H9 (cell line): ENCODE measurements around the gene GLRX3. TPM values are rescaled to one million over a fixed set of nuclear protein-coding genes. Genes with fewer than 3 reads are reported as not detected.

ENCODE experiments used
- DNase-seq: peaks from one replicate; pipeline ENCODE4 v3.0.0-alpha.2; 2017
- H2AFZ ChIP-seq: one replicate; pipeline ENCODE4 v1.6.1; 2013; ENCODE audit warnings: mild to moderate bottlenecking, low read length, control low read depth, moderate library complexity
- H2AK5ac ChIP-seq: 2 replicates; pipeline ENCODE4 v1.6.1; 2013; ENCODE audit warnings: low read length, control low read depth, mixed read lengths; ENCODE audit not compliant: insufficient read length
- H2BK120ac ChIP-seq: one replicate; pipeline ENCODE4 v1.6.1; 2013; ENCODE audit warnings: low read depth, mild to moderate bottlenecking, low read length, control low read depth, inconsistent platforms; ENCODE audit not compliant: poor library complexity, severe bottlenecking
- H2BK12ac ChIP-seq: 2 replicates; pipeline ENCODE4 v1.6.1; 2013; ENCODE audit warnings: low read length, control low read depth, mixed read lengths, low read depth; ENCODE audit not compliant: insufficient read length
- H2BK15ac ChIP-seq: 2 replicates; pipeline ENCODE4 v1.6.1; 2013; ENCODE audit warnings: low read depth, low read length, control low read depth
- H2BK20ac ChIP-seq: one replicate; pipeline ENCODE4 v1.6.1; 2013; ENCODE audit warnings: low read depth, mild to moderate bottlenecking, low read length, control low read depth, inconsistent platforms; ENCODE audit not compliant: poor library complexity, severe bottlenecking
- H2BK5ac ChIP-seq: 2 replicates; pipeline ENCODE4 v1.6.1; 2013; ENCODE audit warnings: low read length, control low read depth, mixed read lengths; ENCODE audit not compliant: insufficient read length
- H3K14ac ChIP-seq: 2 replicates; pipeline ENCODE4 v1.6.1; 2013; ENCODE audit warnings: low read length, control low read depth; ENCODE audit not compliant: insufficient read depth
- H3K18ac ChIP-seq: 2 replicates; pipeline ENCODE4 v1.6.1; 2013; ENCODE audit warnings: low read depth, mild to moderate bottlenecking, mixed read lengths, low read length, control low read depth; ENCODE audit not compliant: insufficient read length
- H3K23ac ChIP-seq: 2 replicates; pipeline ENCODE4 v1.6.1; 2013; ENCODE audit warnings: low read length, control low read depth, mixed read lengths, low read depth; ENCODE audit not compliant: insufficient read length
- H3K23me2 ChIP-seq: 2 replicates; pipeline ENCODE4 v1.6.1; 2013; ENCODE audit warnings: low read depth, mild to moderate bottlenecking, mixed read lengths, low read length, control low read depth; ENCODE audit not compliant: insufficient read length, poor library complexity, severe bottlenecking
- H3K27ac ChIP-seq: 2 replicates; pipeline ENCODE4 v1.5.1; 2013; ENCODE audit warnings: low read length, control low read depth, mixed read lengths, low read depth; ENCODE audit not compliant: insufficient read length
- H3K27me3 ChIP-seq: 2 replicates; pipeline ENCODE4 v1.6.1; 2013; ENCODE audit warnings: low read length, control low read depth, inconsistent platforms; ENCODE audit not compliant: insufficient read depth
- H3K4ac ChIP-seq: 2 replicates; pipeline ENCODE4 v1.6.1; 2013; ENCODE audit warnings: low read depth, mild to moderate bottlenecking, control low read depth, inconsistent platforms, low read length, moderate library complexity
- H3K4me1 ChIP-seq: 2 replicates; pipeline ENCODE4 v1.6.1; 2013; ENCODE audit warnings: low read length, control low read depth, inconsistent platforms; ENCODE audit not compliant: insufficient read depth
- H3K4me2 ChIP-seq: 2 replicates; pipeline ENCODE4 v1.6.1; 2013; ENCODE audit warnings: low read length, control low read depth, mixed read lengths; ENCODE audit not compliant: insufficient read length, insufficient read depth
- H3K56ac ChIP-seq: 2 replicates; pipeline ENCODE4 v1.6.1; 2013; ENCODE audit warnings: low read depth, mild to moderate bottlenecking, mixed read lengths, low read length, control low read depth; ENCODE audit not compliant: insufficient read length
- H3K79me1 ChIP-seq: 2 replicates; pipeline ENCODE4 v1.6.1; 2013; ENCODE audit warnings: low read depth, mild to moderate bottlenecking, moderate library complexity, low read length, control low read depth, inconsistent platforms; ENCODE audit not compliant: insufficient read depth, poor library complexity, severe bottlenecking
- H3K79me2 ChIP-seq: 2 replicates; pipeline ENCODE4 v1.6.1; 2013; ENCODE audit warnings: low read length, control low read depth, inconsistent platforms; ENCODE audit not compliant: insufficient read depth
- H3K9ac ChIP-seq: 2 replicates; pipeline ENCODE4 v1.6.1; 2013; ENCODE audit warnings: low read length, control low read depth, mixed read lengths; ENCODE audit not compliant: insufficient read length; ENCODE audit errors: extremely low read depth
- H3K9me3 ChIP-seq: one replicate; pipeline ENCODE4 v1.6.1; 2013; ENCODE audit warnings: low read depth, low read length, inconsistent platforms; ENCODE audit not compliant: control insufficient read depth
- H3T11ph ChIP-seq: one replicate; pipeline ENCODE4 v1.6.1; 2013; ENCODE audit warnings: mild to moderate bottlenecking, low read length, control low read depth, inconsistent platforms
- H4K20me1 ChIP-seq: one replicate; pipeline ENCODE4 v1.6.1; 2013; ENCODE audit not compliant: control insufficient read depth, insufficient read length, insufficient read depth
- H4K5ac ChIP-seq: 2 replicates; pipeline ENCODE4 v1.6.1; 2013; ENCODE audit warnings: low read depth, mild to moderate bottlenecking, mixed read lengths, low read length, control low read depth; ENCODE audit not compliant: insufficient read length
- H4K8ac ChIP-seq: replicated peaks from 2 replicates; pipeline ENCODE4 v1.6.1; 2013; ENCODE audit warnings: low read length, control low read depth, mixed read lengths, low read depth; ENCODE audit not compliant: insufficient read length
- H4K91ac ChIP-seq: 2 replicates; pipeline ENCODE4 v1.6.1; 2013; ENCODE audit warnings: low read depth, mild to moderate bottlenecking, moderate library complexity, mixed read lengths, low read length, control low read depth; ENCODE audit not compliant: insufficient read length
- H3K27ac Mint-ChIP-seq, 3 experiments: 2 replicates in 2 of 3; 3 replicates in 1 of 3; pipeline ENCODE4 v1.8.0; 2020 to 2021; ENCODE audit warnings: mixed read lengths in 3 of 3, mild to moderate bottlenecking in 1 of 3, moderate library complexity in 1 of 3
- H3K27me3 Mint-ChIP-seq: 2 replicates; pipeline ENCODE4 v1.8.0; 2021; ENCODE audit warnings: low read depth, mild to moderate bottlenecking, moderate library complexity, mixed read lengths
- H3K36me3 Mint-ChIP-seq, 3 experiments: 2 replicates in 2 of 3; 3 replicates in 1 of 3; pipeline ENCODE4 v1.8.0; 2020 to 2021; ENCODE audit warnings: low read depth in 3 of 3, mixed read lengths in 3 of 3; ENCODE audit not compliant: insufficient read depth in 1 of 3
- H3K4me1 Mint-ChIP-seq, 2 experiments: 2 replicates each; pipeline ENCODE4 v1.8.0; 2020; ENCODE audit warnings: mixed read lengths in 2 of 2
- H3K4me3 Mint-ChIP-seq, 2 experiments: 2 replicates in 1 of 2; 3 replicates in 1 of 2; pipeline ENCODE4 v1.8.0; 2020 to 2021; ENCODE audit warnings: mild to moderate bottlenecking in 2 of 2, mixed read lengths in 2 of 2, moderate library complexity in 1 of 2
- H3K9me3 Mint-ChIP-seq, 2 experiments: 2 replicates in 1 of 2; 3 replicates in 1 of 2; pipeline ENCODE4 v1.8.0; 2020; ENCODE audit warnings: mild to moderate bottlenecking in 2 of 2, mixed read lengths in 2 of 2, moderate library complexity in 1 of 2
- CTCF ChIP-seq: fragments of 200-600 bp; sonication (generic); conservative IDR thresholded peaks from 3 replicates; pipeline ENCODE4 v1.8.0; 2021; ENCODE audit warnings: antibody characterized with exemption, mild to moderate bottlenecking
- WGBS: extraction: QIAGEN DNeasy Blood & Tissue Kit; methylation state at CpG from one replicate; pipeline ENCODE4 v1.1.7; 2013; ENCODE audit warnings: missing lambda C conversion rate, low lambda C conversion rate, mixed read lengths; ENCODE audit not compliant: insufficient read length; ENCODE audit errors: extremely low coverage; 5-methylcytosine and 5-hydroxymethylcytosine counted together
- total RNA-seq: library from RNA; stranded (reverse); gene quantifications from 2 replicates; pipeline ENCODE4 v1.2.1, GENCODE V29; 2021

Gene GLRX3
- total RNA-seq, 1 experiment from 2014 or later = 139 TPM

DNA sequence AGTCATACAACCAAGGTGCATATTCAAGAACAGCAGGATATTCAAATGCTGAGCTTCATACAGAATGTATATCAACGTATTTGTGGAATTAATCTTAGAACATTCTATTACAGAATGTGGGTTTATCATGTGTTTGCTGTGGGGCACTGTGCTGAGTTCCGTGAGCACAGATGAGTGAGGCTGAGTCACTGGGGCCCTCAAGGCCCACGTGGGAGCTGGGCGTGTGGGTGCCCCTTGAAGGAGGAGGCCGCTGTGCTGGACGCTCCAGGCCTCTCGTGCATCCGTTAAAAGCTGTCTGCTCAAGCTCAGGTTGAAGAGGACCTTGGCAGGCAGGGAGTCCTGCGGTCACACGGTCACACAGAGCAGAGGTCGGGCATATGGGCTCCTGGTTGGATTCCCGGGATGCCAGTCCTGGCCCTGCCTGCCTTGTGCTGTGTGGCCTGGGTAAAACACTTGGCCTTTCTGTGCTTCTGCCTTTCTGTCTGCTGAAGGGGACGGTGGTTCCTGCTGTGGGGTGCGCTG is 70.1 kb downstream of the GLRX3 start:
- H3K56ac ChIP-seq = no peak overlapping the region
- peaks cover 1% of the 10 kb centered on the region; the same call in 1 of the 2 replicates for H3K27me3 Mint-ChIP-seq
- H2AFZ ChIP-seq = no peak overlapping the region

More for the DNA sequence above, 70.1 kb downstream of the GLRX3 start:
- no peaks in the 10 kb centered on the region for H3K9me3 Mint-ChIP-seq
- peaks cover 0 to 4% of the 10 kb centered on the region in 2 experiments; a peak in 1 of 4 replicates for H3K4me1 Mint-ChIP-seq
- Histone ChIP-seq H3K27me3 (no peaks in the 10 kb centered on the region), H2BK15ac (no peak overlapping the region; the same call in 1 of the 2 replicates), H2BK120ac (no peak overlapping the region), H3K18ac (no peak overlapping the region), H2BK20ac (no peak overlapping the region), H4K91ac (no peak overlapping the region), H3K9ac (no peak overlapping the region), H3K4ac (no peak overlapping the region), H4K8ac (no peak overlapping the region), H3T11ph (no peak overlapping the region), H3K14ac (no peak overlapping the region), H2BK5ac (no peak overlapping the region), H2BK12ac (no peak overlapping the region), H3K4me2 (no peak overlapping the region), H3K23me2 (no peaks in the 10 kb centered on the region), H3K23ac (no peak overlapping the region), H3K79me1 (no peaks in the 10 kb centered on the region), H3K9me3 (no peaks in the 10 kb centered on the region), H3K4me1 (no peaks in the 10 kb centered on the region), H2AK5ac (no peak overlapping the region), H3K27ac (no peak overlapping the region), H4K5ac (no peak overlapping the region), H4K20me1 (no peaks in the 10 kb centered on the region), H3K79me2 (no peaks in the 10 kb centered on the region)
- no CpG with 5 or more reads among the region's 14 CpGs for WGBS
- TF ChIP-seq CTCF = no peak
- no peak overlapping the region for H3K4me3 Mint-ChIP-seq
- no peaks in the 10 kb centered on the region; a peak in 1 of 7 replicates for H3K36me3 Mint-ChIP-seq
- DNase-seq = no peak
- no peak overlapping the region for H3K27ac Mint-ChIP-seq
